Measurements from ENCODE around the gene EIF1AY.
"Not testable (repeated sequence)": the region's sequence is repeated elsewhere in the genome, so short reads cannot be mapped to it uniquely, and the experiment has no call there.

Gene EIF1AY

GRCh38 chrY:20552764-20553323, 22.7 kb upstream of the EIF1AY start:
- H2BK5ac ChIP-seq (ENCODE audit: low read depth, low read length, poor library complexity); H3K4me3 ChIP-seq (ENCODE audit: low read depth, low read length); H2BK120ac ChIP-seq (ENCODE audit: insufficient read depth, low read length, poor library complexity); H2AK5ac ChIP-seq (ENCODE audit: low read length); DNase-seq; H3K27ac ChIP-seq (ENCODE audit: low read depth, low read length); H2AFZ ChIP-seq (ENCODE audit: insufficient read depth, low read length, poor library complexity); H3K79me1 ChIP-seq (ENCODE audit: low read length); H3K14ac ChIP-seq (ENCODE audit: low read length); H3K4me1 ChIP-seq (ENCODE audit: control insufficient read depth in 1 of 2, insufficient read depth in 2 of 2, low read length in 2 of 2); H3K27me3 ChIP-seq (ENCODE audit: insufficient read depth, low read length); H2BK12ac ChIP-seq (ENCODE audit: low read length); H3K36me3 ChIP-seq (ENCODE audit: control insufficient read depth in 1 of 2, insufficient read depth in 2 of 2, low read length in 2 of 2); H3K4ac ChIP-seq (ENCODE audit: low read depth, low read length); H4K91ac ChIP-seq (ENCODE audit: low read depth, low read length); H3K9ac ChIP-seq (ENCODE audit: low read length); H4K8ac ChIP-seq (ENCODE audit: low read depth, low read length); H3K4me2 ChIP-seq (ENCODE audit: low read length); H3K23ac ChIP-seq (ENCODE audit: low read length); H4K12ac ChIP-seq (ENCODE audit: low read depth, low read length); H3K18ac ChIP-seq (ENCODE audit: low read length); H3K79me2 ChIP-seq (ENCODE audit: control insufficient read depth, insufficient read depth, low read length, poor library complexity): not testable (repeated sequence)
- no CpG with 5 or more reads among the region's 10 CpGs for WGBS (ENCODE audit: extremely low coverage, insufficient coverage, insufficient read length)
- H3K9me3 ChIP-seq (ENCODE audit: insufficient read depth, low read depth, low read length): peaks cover 16% of the 10 kb centered on the region

DNA sequence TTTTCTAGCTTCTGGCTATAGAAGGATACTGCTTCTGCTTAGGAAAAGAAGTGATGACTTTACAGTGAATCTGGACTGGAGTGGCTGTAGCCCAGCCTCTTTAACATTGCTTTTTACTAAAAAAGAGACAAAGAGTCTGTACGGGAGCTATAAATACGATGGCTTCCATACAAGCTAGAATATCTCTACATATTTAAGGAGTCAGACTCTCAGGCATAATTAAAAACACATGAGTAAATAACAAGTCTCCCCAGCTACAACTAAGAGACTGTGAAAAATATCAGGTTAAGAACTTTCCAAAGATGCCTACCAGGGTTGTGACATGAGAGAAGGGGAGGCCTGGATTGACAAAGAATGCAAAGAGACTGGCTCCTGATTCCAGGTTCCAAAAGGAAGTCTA, 19.8 kb upstream of the EIF1AY start:
- DNase-seq: no peak
- H3K4me1 ChIP-seq (ENCODE audit: control insufficient read depth in 1 of 2, insufficient read depth in 2 of 2, low read length in 2 of 2): no peaks in the 10 kb centered on the region
- no peak overlapping the region for H3K4me3 ChIP-seq (ENCODE audit: low read depth, low read length)
- H3K23ac ChIP-seq (ENCODE audit: low read length): no peak overlapping the region
- H3K27ac ChIP-seq (ENCODE audit: low read depth, low read length): no peak overlapping the region
- no peak overlapping the region for H4K8ac ChIP-seq (ENCODE audit: low read depth, low read length)
- no peaks in the 10 kb centered on the region for H3K36me3 ChIP-seq (ENCODE audit: control insufficient read depth in 1 of 2, insufficient read depth in 2 of 2, low read length in 2 of 2)
- H2BK120ac ChIP-seq (ENCODE audit: insufficient read depth, low read length, poor library complexity): no peak overlapping the region
- no peaks in the 10 kb centered on the region for H3K79me1 ChIP-seq (ENCODE audit: low read length)
- WGBS (ENCODE audit: extremely low coverage, insufficient coverage, insufficient read length): no CpG with 5 or more reads among the region's 2 CpGs
- H3K4ac ChIP-seq (ENCODE audit: low read depth, low read length): no peak overlapping the region
- no peaks in the 10 kb centered on the region for H3K79me2 ChIP-seq (ENCODE audit: control insufficient read depth, insufficient read depth, low read length, poor library complexity)
- H3K18ac ChIP-seq (ENCODE audit: low read length): no peak overlapping the region
- H2BK12ac ChIP-seq (ENCODE audit: low read length): no peak overlapping the region
- no peak overlapping the region for H2AFZ ChIP-seq (ENCODE audit: insufficient read depth, low read length, poor library complexity)
- H3K14ac ChIP-seq (ENCODE audit: low read length): no peak overlapping the region
- H3K4me2 ChIP-seq (ENCODE audit: low read length): no peak overlapping the region
- H2AK5ac ChIP-seq (ENCODE audit: low read length): no peak overlapping the region
- H4K91ac ChIP-seq (ENCODE audit: low read depth, low read length): no peak overlapping the region
- no peak overlapping the region for H3K9ac ChIP-seq (ENCODE audit: low read length)
- H3K27me3 ChIP-seq (ENCODE audit: insufficient read depth, low read length): no peaks in the 10 kb centered on the region
- peaks cover 14% of the 10 kb centered on the region for H3K9me3 ChIP-seq (ENCODE audit: insufficient read depth, low read depth, low read length)
- no peak overlapping the region for H4K12ac ChIP-seq (ENCODE audit: low read depth, low read length)
- H2BK5ac ChIP-seq (ENCODE audit: low read depth, low read length, poor library complexity): no peak overlapping the region

DNA sequence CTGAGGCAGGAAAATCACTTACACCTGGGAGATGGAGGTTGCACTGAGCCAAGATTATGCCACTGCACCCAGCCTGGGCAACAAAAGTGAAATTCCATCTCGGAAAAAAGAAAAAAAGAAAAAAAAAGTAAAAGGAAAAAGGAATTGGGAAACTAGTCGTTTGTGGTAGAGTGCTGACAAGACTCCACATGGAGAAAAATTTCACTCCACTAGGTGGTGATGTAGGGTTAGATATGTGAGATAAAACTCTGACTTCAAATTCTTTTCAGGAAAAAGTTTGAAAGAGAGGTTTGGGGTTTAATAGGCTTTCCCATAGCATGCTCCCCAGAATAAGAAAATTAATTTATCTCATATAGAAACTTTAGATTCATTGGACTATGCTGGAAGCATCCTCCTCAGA, 16.9 kb upstream of the EIF1AY start:
- no peak overlapping the region for H3K4ac ChIP-seq (ENCODE audit: low read depth, low read length)
- H3K27me3 ChIP-seq (ENCODE audit: insufficient read depth, low read length): no peaks in the 10 kb centered on the region
- H3K9ac ChIP-seq (ENCODE audit: low read length): no peak overlapping the region
- no peak overlapping the region for H2BK120ac ChIP-seq (ENCODE audit: insufficient read depth, low read length, poor library complexity)
- H2BK12ac ChIP-seq (ENCODE audit: low read length): no peak overlapping the region
- WGBS (ENCODE audit: extremely low coverage, insufficient coverage, insufficient read length): no CpG with 5 or more reads among the region's 2 CpGs
- no peak overlapping the region for H3K4me2 ChIP-seq (ENCODE audit: low read length)
- no peak overlapping the region for H3K4me3 ChIP-seq (ENCODE audit: low read depth, low read length)
- H3K23ac ChIP-seq (ENCODE audit: low read length): no peak overlapping the region
- no peaks in the 10 kb centered on the region for H3K9me3 ChIP-seq (ENCODE audit: insufficient read depth, low read depth, low read length)
- H3K18ac ChIP-seq (ENCODE audit: low read length): no peak overlapping the region
- no peak overlapping the region for H4K8ac ChIP-seq (ENCODE audit: low read depth, low read length)
- no peak overlapping the region for H2BK5ac ChIP-seq (ENCODE audit: low read depth, low read length, poor library complexity)
- H4K12ac ChIP-seq (ENCODE audit: low read depth, low read length): no peak overlapping the region
- no peak overlapping the region for H2AK5ac ChIP-seq (ENCODE audit: low read length)
- H2AFZ ChIP-seq (ENCODE audit: insufficient read depth, low read length, poor library complexity): no peak overlapping the region
- H3K79me2 ChIP-seq (ENCODE audit: control insufficient read depth, insufficient read depth, low read length, poor library complexity): no peaks in the 10 kb centered on the region
- DNase-seq: no peak
- no peak overlapping the region for H3K27ac ChIP-seq (ENCODE audit: low read depth, low read length)
- no peaks in the 10 kb centered on the region for H3K4me1 ChIP-seq (ENCODE audit: control insufficient read depth in 1 of 2, insufficient read depth in 2 of 2, low read length in 2 of 2)
- no peaks in the 10 kb centered on the region for H3K79me1 ChIP-seq (ENCODE audit: low read length)
- no peak overlapping the region for H4K91ac ChIP-seq (ENCODE audit: low read depth, low read length)
- no peaks in the 10 kb centered on the region for H3K36me3 ChIP-seq (ENCODE audit: control insufficient read depth in 1 of 2, insufficient read depth in 2 of 2, low read length in 2 of 2)
- H3K14ac ChIP-seq (ENCODE audit: low read length): no peak overlapping the region

DNA sequence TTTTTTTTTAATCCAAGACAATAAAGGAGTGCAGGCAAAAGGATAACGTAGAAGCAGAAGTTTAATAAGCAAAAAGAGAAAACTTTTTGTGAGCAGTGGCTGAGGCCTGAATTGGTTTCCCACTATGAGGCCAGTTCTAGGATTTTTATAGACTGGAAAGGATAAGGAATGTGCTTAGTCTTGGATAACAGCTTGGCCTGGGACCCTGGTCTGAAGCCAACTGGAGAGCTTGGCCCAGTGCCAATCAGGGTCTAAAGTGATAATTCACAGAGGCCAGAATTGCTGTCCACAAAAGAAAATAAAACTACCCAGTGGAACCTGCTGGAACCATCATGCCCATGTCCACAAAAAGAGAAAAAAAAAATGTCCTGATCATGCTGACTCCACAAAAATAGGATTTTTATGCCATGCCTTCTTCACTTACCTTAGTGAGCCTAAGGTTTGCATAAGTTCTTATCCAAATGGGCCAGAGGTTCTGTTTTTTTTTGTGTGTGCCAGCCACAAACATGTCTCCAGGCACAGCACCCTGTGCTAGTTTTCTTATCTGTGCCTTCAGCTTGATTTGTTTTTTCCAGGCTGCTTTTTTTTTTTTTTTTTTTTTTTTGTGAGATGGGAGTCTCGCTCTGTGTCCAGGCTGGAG, 15.6 kb upstream of the EIF1AY start:
- Histone ChIP-seq H2AFZ (ENCODE audit: insufficient read depth, low read length, poor library complexity) (no peak overlapping the region), H3K4me2 (ENCODE audit: low read length) (no peak overlapping the region), H3K9ac (ENCODE audit: low read length) (no peak overlapping the region), H4K12ac (ENCODE audit: low read depth, low read length) (no peak overlapping the region), H2BK5ac (ENCODE audit: low read depth, low read length, poor library complexity) (no peak overlapping the region), H2BK120ac (ENCODE audit: insufficient read depth, low read length, poor library complexity) (no peak overlapping the region), H3K4me1 (ENCODE audit: control insufficient read depth in 1 of 2, insufficient read depth in 2 of 2, low read length in 2 of 2) (no peaks in the 10 kb centered on the region), H3K4me3 (ENCODE audit: low read depth, low read length) (no peak overlapping the region), H3K9me3 (ENCODE audit: insufficient read depth, low read depth, low read length) (no peaks in the 10 kb centered on the region), H3K18ac (ENCODE audit: low read length) (no peak overlapping the region), H3K27me3 (ENCODE audit: insufficient read depth, low read length) (no peaks in the 10 kb centered on the region), H4K91ac (ENCODE audit: low read depth, low read length) (no peak overlapping the region), H3K79me2 (ENCODE audit: control insufficient read depth, insufficient read depth, low read length, poor library complexity) (no peaks in the 10 kb centered on the region), H3K79me1 (ENCODE audit: low read length) (no peaks in the 10 kb centered on the region), H3K27ac (ENCODE audit: low read depth, low read length) (no peak overlapping the region), H4K8ac (ENCODE audit: low read depth, low read length) (no peak overlapping the region), H3K36me3 (ENCODE audit: control insufficient read depth in 1 of 2, insufficient read depth in 2 of 2, low read length in 2 of 2) (no peaks in the 10 kb centered on the region), H2AK5ac (ENCODE audit: low read length) (no peak overlapping the region), H3K4ac (ENCODE audit: low read depth, low read length) (no peak overlapping the region), H3K14ac (ENCODE audit: low read length) (no peak overlapping the region), H2BK12ac (ENCODE audit: low read length) (no peak overlapping the region), H3K23ac (ENCODE audit: low read length) (no peak overlapping the region)
- no CpG with 5 or more reads among the region's 2 CpGs for WGBS (ENCODE audit: extremely low coverage, insufficient coverage, insufficient read length)
- no peak for DNase-seq
